Right hindlimb (tissue), 1 donor: ENCODE results near the gene SCRN1.
"Not testable (repeated sequence)": the region's sequence is repeated elsewhere in the genome, so short reads cannot be mapped to it uniquely, and the experiment has no call there.

Experiments used
- DNase-seq: peaks from one replicate; pipeline ENCODE4 v3.0.0-alpha.2; 2018

SCRN1 gene

DNA sequence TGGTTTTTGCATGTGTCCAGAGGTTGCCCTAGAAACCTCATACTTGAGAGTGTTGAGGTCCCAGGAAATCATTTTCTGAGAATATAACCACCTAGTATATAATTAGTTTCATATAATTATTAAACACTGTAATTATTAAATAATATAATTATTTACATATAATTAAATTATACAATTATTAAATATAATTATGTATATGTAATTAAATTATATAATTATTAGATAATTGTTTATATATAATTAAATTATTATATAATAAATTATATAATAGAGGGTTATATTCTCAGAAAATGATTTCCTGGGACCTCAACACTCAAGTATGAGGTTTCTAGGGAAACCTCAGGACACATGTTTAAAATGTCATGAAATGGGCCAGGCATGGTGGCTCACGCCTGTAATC, 27.6 kb downstream of the SCRN1 start:
- no peak for DNase-seq

DNA sequence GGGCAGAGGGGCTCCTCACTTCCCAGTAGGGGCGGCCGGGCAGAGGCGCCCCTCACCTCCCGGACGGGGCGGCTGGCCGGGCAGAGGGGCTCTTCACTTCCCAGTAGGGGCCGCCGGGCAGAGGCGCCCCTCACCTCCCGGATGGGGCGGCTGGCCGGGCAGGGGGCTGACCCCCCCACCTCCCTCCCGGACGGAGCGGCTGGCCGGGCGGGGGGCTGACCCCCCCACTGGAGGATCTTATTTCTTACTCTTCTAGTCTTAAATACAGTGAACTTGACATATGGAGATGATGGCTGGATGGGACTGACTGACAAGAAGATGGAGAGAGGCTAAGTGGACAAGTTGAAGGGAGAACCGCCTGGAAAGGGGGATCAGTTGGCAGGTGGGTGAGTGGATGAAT, 28.0 kb downstream of the SCRN1 start:
- not testable (repeated sequence) for DNase-seq

DNA sequence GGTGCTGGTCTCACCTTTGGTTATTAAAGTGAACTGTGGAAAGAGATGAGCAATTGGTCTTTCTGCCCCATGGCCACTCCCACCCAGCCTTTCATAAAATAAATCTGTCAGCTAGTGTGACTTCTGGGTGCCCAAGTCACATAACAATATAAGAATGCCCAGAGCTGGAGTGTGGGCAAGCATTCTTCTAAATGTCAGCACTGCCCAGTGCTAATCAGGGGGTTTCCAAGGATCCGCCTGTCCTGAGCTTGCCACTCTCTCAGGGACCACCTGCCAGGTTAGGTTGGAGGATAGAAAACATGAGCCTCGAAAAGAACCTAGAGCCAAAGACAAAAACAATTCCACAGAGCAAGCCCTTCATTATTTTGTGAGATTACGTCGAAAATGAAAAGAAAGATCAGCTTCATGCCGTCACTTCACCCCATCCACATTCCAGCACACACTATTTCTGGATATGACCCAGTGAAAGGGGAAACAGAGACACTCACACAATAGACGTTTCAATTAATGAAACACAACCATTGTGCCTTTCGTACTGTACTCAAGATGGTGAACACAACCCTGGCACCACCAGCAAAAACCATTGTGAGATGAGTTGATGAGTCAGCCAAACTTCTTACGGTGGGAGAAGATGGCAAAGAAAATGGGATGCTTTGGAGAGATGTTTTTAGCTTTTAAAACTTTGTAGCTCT, 30.8 kb downstream of the SCRN1 start:
- no peak for DNase-seq

DNA sequence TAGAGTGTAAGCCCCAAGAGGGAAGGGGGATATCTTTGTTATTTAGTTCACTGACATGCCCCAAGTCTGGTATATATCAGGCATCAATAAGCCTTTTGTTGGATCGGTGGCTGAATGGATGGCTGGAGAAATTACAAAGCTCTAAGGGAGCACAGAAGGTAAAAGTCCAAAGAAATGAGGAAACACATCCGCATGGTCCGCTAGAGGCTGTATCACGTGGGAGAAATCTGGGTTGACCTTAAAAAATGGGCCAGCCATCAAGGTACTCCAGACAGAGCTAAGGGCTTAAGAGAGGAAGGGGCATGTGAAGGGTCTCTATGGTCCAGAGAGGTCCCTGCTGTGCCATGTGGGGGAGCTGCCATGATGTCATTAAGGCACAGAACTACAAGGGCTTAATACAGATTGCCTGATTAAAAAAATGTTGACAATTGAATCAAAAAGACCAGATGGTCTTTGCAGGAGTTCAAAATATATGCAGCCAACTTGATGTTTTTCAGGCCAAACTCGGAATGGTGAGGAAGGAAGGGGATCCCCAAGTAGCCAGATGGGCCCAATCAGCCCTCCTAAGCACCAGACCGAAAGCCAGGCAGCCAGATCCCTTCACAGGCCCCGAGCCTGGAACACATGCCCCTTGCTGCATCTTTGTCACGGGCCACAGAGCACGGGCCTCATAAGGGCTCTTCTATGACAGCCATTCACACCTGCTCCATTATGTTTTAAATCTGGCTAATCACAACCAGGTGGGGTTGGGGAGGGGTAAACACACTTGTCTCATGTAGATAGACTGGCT, 31.9 kb downstream of the SCRN1 start:
- no peak for DNase-seq

DNA sequence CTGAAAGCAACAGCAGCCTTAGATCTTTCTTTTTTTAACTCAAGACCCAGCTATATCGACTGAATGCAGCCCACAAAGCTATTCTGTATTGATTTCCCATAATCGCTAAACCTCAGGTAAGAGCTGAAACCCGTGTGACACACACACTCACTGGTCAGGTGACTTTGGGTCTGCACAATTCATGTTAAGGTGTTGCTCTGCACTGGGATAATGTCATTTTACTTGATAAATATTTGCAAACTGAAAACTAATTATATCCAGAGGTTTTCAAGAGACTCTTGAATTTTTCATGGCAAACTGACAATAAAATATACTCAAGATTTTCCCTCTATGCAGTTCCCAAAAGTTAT, 33.1 kb downstream of the SCRN1 start:
- no peak for DNase-seq

DNA sequence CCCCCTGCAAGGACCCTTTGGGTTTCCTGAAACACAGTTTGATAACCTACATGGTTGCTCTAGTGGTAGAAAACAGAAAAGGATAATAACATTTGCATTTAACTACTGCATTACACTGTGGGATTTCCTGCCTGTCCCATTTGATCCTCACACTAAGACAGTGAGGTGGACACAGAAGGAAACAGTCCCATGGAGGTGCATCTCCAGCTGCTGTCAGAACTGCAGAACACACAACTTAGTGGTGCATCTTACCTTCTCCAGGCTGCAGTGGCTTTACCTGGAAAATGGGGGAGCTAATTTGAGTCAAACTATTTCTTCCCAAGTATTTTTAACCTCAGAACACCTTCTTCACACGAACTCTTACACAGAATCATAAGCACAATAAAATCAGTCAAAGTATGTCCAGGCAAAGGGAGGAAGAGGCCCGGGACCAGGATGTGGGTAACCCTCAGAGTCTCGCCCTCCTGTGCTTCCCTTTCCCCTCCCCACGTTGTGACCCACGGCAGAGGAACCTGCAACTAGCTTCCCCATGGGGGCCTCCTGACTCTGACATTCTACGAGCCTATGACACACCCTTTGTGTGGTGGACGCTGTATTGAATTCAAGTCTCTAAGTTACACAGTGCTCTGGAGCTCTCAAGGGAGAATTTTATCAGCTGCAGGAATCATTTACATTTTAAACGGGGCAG, 33.7 kb downstream of the SCRN1 start:
- no peak for DNase-seq

DNA sequence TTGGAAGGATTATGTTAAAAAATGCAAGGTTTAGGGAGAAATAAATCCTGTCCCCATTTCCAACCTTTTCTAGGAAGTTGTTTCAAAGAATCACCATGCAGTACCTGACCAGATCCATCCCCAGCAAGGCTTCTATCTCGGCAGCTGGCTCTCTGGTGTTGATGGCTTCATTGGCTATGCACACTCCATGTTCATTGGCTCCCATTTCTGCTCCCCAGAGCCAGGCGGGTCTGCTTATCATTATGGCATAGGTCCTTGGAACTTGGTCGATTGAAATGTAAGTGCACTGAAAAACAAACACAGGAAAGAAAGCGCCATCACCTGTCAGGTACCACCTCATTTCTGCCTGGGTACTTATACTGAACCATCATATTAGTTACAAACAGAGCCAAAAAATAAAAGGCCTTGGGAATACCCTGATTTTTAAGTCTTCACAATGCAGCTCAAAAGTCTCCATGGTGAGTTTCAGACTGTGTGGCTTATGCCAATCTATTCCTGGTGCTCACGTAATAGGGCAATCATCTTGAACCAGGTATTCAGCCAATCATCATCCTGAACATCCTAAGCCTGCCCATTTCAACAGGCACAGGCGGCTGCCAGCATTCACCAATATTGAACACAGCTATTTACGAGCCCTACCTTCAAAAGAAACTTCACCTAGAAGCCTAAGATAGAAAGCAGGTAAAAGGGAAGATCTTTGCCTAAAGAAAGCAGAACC, 34.4 kb downstream of the SCRN1 start:
- DNase-seq, result no peak

DNA sequence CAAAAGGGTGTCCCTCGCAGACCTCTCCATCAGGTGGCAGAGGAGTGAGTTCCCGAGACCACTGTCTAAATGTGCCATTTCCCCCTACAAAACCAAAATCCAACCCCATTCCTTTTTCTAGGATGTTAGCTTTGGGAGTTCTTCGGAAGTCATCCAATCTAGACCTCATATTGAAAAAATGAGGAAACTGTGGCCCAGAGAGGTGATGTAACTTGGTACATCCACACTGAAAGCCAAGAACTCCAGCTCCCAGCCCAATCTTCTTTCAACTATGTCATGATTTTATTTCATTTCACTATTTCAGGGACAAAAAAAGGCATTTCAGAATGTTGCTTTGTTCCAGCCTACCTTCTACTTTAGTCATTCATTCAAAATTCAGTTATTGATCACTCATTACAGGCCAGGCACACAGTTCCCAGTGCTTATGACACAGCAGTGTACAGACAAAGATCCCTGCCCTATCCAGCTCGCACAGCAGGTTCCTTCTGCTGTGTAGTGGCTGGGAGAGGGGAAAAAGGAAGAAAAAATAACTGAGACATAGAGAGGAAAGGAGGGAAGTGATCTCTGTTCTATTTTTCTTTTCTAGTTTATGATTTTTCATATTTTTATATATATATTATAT, 35.8 kb downstream of the SCRN1 start:
- DNase-seq, result no peak

DNA sequence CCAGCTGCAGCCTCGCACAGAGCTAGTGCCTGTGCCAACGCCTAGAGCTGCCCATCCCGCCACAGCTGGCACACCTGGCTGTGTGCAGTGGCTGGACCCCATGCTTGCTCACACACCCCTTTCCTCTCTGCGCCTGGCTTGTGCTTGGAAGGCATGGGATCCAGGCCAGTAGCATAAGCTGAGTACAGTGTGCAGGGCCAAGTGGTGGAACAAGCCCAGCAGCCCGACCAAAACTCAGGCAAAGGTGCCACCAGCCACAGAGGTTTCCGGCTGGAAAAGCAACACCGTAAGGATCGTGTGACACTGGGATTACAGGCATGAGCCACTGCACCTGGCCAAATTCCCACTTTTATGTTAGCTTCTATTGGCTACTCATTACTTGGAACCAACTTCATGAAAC, 38.4 kb downstream of the SCRN1 start:
- DNase-seq, result no peak

DNA sequence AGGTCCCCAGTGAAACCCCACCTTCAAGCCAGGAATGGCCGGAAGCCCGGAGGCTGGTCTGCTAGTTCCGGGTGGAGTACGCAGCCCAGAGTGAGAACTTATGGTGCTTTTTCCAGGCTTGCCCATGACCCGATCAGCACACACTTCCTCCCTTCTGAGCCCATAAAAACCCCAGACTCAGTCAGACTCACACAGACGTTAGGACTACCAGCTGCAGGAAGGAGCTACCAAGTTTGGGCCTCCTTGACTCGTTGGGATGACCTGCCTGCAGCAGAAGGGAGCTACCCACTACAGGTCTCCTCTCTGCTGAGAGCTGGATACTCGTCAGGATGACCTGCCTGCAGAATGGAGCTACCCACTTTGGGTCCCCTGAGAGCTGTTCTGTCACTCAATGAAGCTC, 39.1 kb downstream of the SCRN1 start:
- no peak for DNase-seq

DNA sequence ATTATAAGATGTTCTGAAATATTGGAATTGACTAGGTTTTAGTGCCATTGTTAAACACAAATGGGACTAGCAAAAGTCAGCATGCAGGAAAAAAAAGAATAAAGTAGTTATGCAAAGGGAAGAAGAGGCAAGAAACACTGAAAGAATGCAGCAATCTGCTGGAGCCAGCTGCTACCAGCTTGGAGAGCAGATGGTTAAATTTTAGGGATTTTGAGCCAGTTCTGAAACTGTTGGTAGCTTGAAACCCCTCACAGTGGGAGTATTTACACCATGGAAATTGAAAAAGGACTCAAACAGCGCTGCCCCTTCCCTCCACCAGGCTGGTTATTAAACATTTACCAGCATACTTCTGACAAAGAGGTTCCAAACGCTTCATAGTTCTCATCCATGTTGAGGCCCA, 41.0 kb downstream of the SCRN1 start:
- DNase-seq, result no peak

DNA sequence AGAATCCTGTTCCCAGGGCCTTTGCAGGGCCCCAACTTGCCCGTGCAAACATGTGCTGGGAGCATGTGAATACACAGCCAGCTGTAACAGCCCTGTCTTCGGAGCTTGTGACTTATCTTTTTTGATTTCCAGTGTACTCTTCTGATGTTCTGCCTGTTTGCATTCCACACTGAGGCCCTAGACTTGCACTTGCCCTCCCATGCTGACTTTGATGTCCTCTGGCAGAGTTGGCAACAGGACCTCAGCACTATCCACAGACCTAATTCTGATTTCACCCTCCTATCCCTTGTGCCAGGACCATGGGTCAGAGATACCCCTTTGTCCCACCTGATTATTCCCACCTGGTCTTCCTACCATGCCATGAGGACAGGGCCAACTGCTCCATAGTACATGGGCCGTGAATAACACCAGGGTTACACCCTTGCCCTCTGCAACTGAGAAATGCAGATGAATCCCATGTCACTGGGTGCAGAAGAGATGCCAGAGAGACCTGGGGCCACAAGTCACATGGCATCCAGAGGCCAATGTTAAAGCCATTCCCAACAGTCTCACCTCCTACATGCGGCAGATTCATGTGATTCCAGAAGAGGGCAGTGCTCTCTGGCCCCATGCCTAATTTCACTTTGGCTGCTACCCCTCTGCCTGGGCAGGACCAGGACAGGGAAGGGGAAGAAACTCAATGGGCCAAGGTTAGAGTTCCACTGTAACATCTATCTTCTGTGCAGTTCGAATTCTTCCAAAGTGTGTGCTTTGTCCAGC, 43.0 kb downstream of the SCRN1 start:
- DNase-seq, result no peak

DNA sequence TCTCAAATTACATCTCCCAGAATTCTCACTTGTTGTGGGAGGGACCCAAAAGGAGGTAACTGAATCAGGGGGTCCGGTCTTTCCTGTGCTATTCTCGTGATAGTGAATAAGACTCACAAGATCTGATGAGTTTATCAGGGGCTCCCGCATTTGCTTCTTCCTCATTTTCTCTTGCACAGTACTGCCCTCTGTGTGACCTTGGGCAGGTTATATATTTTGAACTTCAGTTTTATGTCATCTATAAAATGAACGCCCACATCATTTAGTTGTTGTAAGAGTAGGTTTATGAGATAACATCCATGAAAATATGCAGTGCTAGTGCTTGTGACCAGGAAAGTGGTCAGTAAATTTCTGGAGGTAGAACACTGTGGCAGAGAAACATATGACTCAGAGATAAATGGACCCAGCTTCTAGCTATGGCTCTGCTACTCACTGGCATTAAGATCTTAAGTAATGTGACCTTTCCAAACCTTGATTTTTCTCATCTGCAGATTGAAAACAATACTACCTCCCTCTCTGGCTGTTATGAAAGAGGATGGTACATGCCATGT, 44.3 kb downstream of the SCRN1 start:
- no peak for DNase-seq

DNA sequence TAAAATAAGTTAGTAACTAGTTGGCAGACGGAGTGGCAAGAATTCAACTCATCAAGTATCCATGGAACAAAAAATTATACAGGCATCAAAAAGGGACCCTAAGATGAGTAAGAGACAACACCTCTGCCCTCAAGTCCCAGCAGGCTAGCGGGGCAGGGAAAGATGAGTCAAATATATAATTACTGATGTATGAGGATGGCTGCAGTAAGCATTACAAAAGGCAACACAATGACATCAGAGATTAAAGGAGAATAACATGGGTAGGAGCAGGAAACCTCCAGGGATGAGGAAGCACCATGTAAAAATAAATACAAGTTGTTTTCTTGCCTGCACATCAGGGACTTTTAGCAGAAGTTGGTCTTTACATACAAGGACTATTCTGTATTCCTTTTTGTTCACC, 49.4 kb downstream of the SCRN1 start:
- DNase-seq, result no peak

DNA sequence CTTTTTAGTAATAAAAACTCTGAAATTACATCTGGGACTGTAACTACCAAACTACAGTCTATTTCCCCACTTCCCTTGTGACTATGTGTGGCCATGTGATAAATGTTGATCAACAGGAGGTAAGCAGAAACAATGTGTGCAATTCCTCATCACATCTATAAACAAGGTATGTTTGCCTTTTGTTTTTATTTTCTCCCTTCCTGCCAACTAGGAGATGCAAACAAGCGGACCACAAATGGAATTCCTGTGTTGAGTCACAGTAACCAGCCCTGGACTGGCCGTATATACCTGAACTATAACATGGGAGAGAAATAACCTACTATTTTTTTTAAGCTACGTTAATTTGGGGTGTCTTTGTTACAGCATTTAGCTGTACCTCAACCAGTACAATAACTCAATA, 52.5 kb downstream of the SCRN1 start:
- no peak for DNase-seq

DNA sequence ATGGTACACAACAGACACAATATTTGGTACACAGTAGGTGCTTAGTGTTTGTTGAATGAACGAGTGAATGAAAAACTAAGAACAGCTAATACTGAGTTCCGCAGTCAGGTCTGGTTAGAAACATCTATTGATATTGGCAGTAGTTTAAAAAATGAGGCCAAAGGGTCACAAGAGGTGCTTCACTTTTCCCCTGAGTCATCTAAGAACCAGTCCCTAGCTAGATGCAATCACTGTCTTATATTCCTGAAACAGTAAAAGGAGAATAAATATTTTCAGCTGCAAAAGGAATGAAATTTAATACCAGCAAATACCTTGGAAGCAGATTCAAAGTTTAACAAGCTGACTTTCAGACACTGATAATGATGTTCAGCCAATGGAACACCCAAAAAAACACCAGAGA, 54.5 kb downstream of the SCRN1 start:
- no peak for DNase-seq

DNA sequence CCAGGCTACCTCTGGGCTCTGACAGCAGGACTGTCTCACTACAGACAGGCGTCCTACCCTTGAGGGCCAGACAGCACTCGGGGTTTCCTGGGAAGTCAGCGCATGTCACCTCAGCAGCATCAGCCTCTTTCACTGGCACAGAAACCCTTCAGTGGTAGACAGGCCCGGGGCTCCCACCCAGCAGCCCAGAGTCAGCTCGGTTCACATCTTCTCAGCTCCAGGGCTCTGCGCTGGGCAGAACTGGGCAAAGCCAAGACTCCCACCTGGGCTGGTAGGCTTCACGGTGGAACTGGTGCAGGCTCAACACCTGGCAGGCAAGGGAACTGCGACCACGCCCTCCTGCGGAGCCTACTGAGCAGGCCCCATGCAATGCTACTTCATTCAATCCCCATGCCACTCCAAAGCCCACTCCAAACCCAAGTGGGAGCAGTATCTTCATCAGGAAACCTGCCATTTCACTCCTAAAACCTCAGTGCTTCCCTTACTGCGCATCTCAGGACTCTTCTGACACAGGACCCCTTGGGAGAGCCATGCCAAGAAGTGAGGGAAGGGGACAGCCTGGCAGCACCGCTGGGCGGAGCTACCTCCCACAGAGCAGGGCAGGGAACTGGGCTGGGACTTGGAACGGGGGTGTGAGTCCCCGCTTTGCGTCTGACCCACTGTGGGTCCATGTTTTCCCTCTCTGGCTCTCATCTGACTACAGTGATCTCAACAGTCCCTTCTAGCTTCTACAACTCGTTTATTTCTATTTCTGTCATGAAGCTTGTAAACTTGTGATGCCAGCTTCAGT, 60.4 kb downstream of the SCRN1 start:
- DNase-seq, result no peak

DNA sequence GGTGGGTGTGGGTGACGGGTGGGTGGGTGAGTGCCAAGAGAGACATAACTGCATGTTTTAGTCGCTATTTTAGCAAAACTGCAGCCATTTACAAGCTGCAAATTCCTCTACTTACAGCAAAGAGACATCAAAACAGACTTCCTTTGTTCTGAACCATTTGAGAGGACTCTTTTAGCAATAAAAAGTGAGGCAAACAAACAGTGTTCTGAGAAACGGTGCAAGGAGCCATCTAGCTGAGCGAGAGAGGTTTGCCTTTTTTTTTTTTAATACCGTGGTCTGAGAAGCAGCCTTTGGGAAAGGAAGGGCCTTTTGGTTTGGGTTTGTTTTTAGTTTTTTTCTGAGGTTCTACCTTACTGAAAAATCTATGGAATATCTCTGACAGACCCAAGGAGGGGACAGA, 62.9 kb downstream of the SCRN1 start:
- DNase-seq, result no peak

DNA sequence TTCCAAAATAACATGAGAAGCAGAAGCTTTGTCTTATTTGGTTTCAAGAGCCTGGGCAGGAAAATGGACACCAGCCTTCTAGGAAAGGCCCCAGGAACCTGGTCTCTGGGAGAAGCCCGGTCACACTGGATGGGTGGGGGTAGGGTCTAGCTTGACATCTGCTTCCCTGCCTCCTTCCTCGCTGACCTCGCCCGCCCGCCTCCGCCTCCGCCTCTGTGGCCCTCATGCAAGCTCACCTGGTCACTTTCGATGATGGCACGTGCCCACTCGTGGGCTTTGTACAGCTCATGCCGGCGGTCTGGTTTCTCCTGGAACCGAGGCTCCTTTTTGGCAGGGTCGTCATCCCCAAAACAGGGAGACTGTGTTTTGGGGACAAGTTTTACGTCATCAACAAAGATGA, 63.4 kb downstream of the SCRN1 start:
- no peak for DNase-seq

DNA sequence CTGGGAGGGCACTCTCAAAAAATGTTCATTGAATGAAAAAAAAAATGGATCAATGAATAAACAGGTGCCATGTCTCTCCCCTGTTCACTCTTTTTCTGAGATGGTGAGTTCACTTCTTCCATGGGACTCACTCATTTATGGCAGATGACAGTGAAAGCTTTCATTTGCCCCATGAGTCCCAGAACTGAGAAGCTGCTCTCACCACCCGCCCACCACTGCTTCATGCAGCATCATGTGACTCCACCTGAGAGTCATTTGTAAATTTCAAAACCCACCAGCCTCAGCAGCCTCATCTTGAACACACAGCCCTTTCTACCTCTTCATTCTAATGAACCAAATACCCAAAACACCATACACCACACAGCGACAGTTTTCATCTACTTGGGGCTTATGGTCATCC, 64.9 kb downstream of the SCRN1 start:
- no peak for DNase-seq

DNA sequence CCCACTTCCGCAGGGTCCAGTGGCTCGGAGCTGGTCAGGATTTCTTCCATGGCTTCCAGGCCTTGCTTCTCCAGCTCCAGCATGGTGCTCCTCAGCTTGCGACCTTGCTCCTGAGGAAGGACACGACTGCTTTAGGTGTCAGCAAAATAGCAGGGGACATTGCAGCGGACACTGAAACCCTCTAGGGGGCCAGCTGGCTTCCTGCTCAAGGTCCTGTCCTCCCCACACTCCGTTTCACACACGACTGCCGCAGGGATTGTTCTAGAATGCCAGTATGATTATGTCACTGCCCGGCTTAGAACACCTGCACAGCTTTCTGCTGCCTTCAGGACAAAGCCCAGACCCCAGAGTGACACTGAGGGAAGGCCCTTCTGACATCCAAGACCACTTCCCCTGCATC, 65.6 kb downstream of the SCRN1 start:
- no peak for DNase-seq
